HG03280 (cell line): ENCODE results near the gene EIF3K.
A peak's percentile ranks its signal among the peaks of the same experiment; 100 is the strongest.
"Not testable (repeated sequence)": the region's sequence is repeated elsewhere in the genome, so short reads cannot be mapped to it uniquely, and the experiment has no call there.

ENCODE experiments used
- ATAC-seq: cut with Tn5 transposase; IDR thresholded peaks from one replicate; pipeline ENCODE4 v1.9.1; 2021; ENCODE audit warnings: mild to moderate bottlenecking, moderate library complexity; ENCODE audit not compliant: unreplicated experiment

The EIF3K gene

GRCh38 chr19:38618590-38619360 lies at the start of gene EIF3K:
EIF3K (plus strand) TSS chr19:38619188; CDS start chr19:38619269, 81 bp downstream.
- peak; percentile 68 for ATAC-seq

- no peak for ATAC-seq
Measured at GRCh38 chr19:38569368-38569983, 49.5 kb upstream of the EIF3K start.

GRCh38 chr19:38571682-38572081 lies 47.3 kb upstream of the EIF3K start:
- no peak for ATAC-seq

GRCh38 chr19:38577826-38578225 lies 41.2 kb upstream of the EIF3K start:
- no peak for ATAC-seq

- not testable (repeated sequence) for ATAC-seq
Measured at GRCh38 chr19:38579304-38579703, 39.7 kb upstream of the EIF3K start.

- no peak for ATAC-seq
Measured at GRCh38 chr19:38580080-38580479, 38.9 kb upstream of the EIF3K start.

- peak; percentile 69 for ATAC-seq
Measured at GRCh38 chr19:38583219-38583984, 35.6 kb upstream of the EIF3K start.

- no peak for ATAC-seq
Measured at GRCh38 chr19:38583985-38584305, 35.0 kb upstream of the EIF3K start.

- ATAC-seq: no peak
Measured at GRCh38 chr19:38587562-38587961, 31.4 kb upstream of the EIF3K start.

- ATAC-seq: no peak
Measured at GRCh38 chr19:38588041-38588440, 30.9 kb upstream of the EIF3K start.

GRCh38 chr19:38592940-38593339 lies 26.0 kb upstream of the EIF3K start:
- no peak for ATAC-seq

- ATAC-seq: no peak
Measured at GRCh38 chr19:38596057-38596981, 22.7 kb upstream of the EIF3K start.

GRCh38 chr19:38597075-38597474 lies 21.9 kb upstream of the EIF3K start:
- no peak for ATAC-seq

- ATAC-seq: no peak
Measured at GRCh38 chr19:38599722-38600121, 19.3 kb upstream of the EIF3K start.

GRCh38 chr19:38602856-38603255 lies 16.1 kb upstream of the EIF3K start:
- ATAC-seq: not testable (repeated sequence)

GRCh38 chr19:38606131-38606530 lies 12.9 kb upstream of the EIF3K start:
- ATAC-seq: no peak

GRCh38 chr19:38614289-38614688 lies 4.7 kb upstream of the EIF3K start:
- no peak for ATAC-seq

- no peak for ATAC-seq
Measured at GRCh38 chr19:38615007-38615581, 3.9 kb upstream of the EIF3K start.

GRCh38 chr19:38616265-38616664 lies 2.7 kb upstream of the EIF3K start:
- ATAC-seq: no peak

GRCh38 chr19:38617283-38617763 lies 1.7 kb upstream of the EIF3K start:
- ATAC-seq: no peak
